GM12878 (cell line): ENCODE data around the gene AMMECR1. TPM values are rescaled to one million over a fixed set of nuclear protein-coding genes. Genes with fewer than 3 reads are reported as not detected.

Source experiments
- ATAC-seq: fragments of 200-7000 bp; cut with Tn5 transposase; 3 replicates; pipeline ENCODE4 v1.9.1; 2020; ENCODE audit warnings: mild to moderate bottlenecking, moderate library complexity
- BruUV-seq: library from RNA; stranded (reverse); fragments of 400-500 nt; replicated peaks from 2 replicates; lab custom pipeline; 2021; lab: Mats Ljungman, UMichigan
- CTCF ChIA-PET: fragments of 300-600 bp; sonication (Branson Sonifier 250); formaldehyde crosslinking; extraction: SDS; loops from one replicate; lab custom pipeline; 2021; ENCODE audit warnings: inconsistent platforms; lab: Yijun Ruan, JAX
- POLR2A ChIA-PET: fragments of 350-600 bp; formaldehyde crosslinking; extraction: SDS; loops from one replicate; lab custom pipeline; 2021; ENCODE audit warnings: inconsistent platforms; lab: Charles Lee
- RAD21 ChIA-PET: fragments of 300-600 bp; sonication (Branson Sonifier 250); formaldehyde crosslinking; loops from one replicate; lab custom pipeline; 2023; ENCODE audit warnings: antibody characterized with exemption; ENCODE audit not compliant: unreplicated experiment; lab: Charles Lee
- SMC1A ChIA-PET: fragments of 300-600 bp; sonication (Branson Sonifier 250); formaldehyde crosslinking; loops from one replicate; lab custom pipeline; 2023; ENCODE audit not compliant: unreplicated experiment, uncharacterized antibody; lab: Charles Lee
- DNase-seq: peaks from one replicate; pipeline ENCODE4 v3.0.0-alpha.2; 2011; ENCODE audit warnings: low read depth, low spot score
- FAIRE-seq: peaks from 3 replicates; lab custom pipeline; 2011; peaks lifted over from hg19 to GRCh38; lab: Jason Lieb, UNC
- H2AFZ ChIP-seq: 2 replicates; pipeline ENCODE4 v1.6.0; 2011; ENCODE audit warnings: low read depth, low read length, control low read depth; ENCODE audit not compliant: control insufficient read depth
- H3K27ac ChIP-seq: 2 replicates; pipeline ENCODE4 v1.5.1; 2011; ENCODE audit warnings: control low read depth; ENCODE audit not compliant: control insufficient read depth, insufficient read depth
- H3K27me3 ChIP-seq, 2 experiments: replicated peaks in 1 of 2; 2 replicates each; pipeline versions ENCODE4 v1.6.0 to v1.6.1; 2011; ENCODE audit warnings: low read length in 1 of 2; ENCODE audit not compliant: control insufficient read depth in 2 of 2, insufficient read depth in 2 of 2
- H3K36me3 ChIP-seq, 2 experiments: 2 replicates each; pipeline ENCODE4 v1.5.1; 2011; ENCODE audit warnings: low read length in 1 of 2; ENCODE audit not compliant: control insufficient read depth in 2 of 2, insufficient read depth in 2 of 2
- H3K4me1 ChIP-seq: 2 replicates; pipeline ENCODE4 v1.6.1; 2011; ENCODE audit warnings: mild to moderate bottlenecking, low read length, moderate library complexity, mixed read lengths; ENCODE audit not compliant: control insufficient read depth, insufficient read depth
- H3K4me2 ChIP-seq: 2 replicates; pipeline ENCODE4 v1.6.0; 2011; ENCODE audit warnings: control low read depth; ENCODE audit not compliant: control insufficient read depth, insufficient read depth
- H3K4me3 ChIP-seq: fragments of 200-600 bp; sonication (generic); 2 replicates; pipeline ENCODE4 v1.5.1; 2016
- H3K79me2 ChIP-seq: 2 replicates; pipeline ENCODE4 v1.6.0; 2011; ENCODE audit warnings: low read length; ENCODE audit not compliant: control insufficient read depth, insufficient read depth
- H3K9ac ChIP-seq: 2 replicates; pipeline ENCODE4 v1.8.0; 2011; ENCODE audit warnings: low read length, control low read depth, mixed read lengths; ENCODE audit not compliant: control insufficient read depth, insufficient read depth
- H3K9me3 ChIP-seq: replicated peaks from 3 replicates; pipeline ENCODE4 v1.5.1; 2011; ENCODE audit warnings: mild to moderate bottlenecking, low read length; ENCODE audit not compliant: control insufficient read depth, insufficient read depth
- H4K20me1 ChIP-seq: 2 replicates; pipeline ENCODE4 v1.6.0; 2011; ENCODE audit not compliant: control insufficient read depth, insufficient read depth
- CTCF ChIP-seq, 3 experiments: IDR thresholded peaks in 2 of 3; conservative IDR thresholded peaks in 1 of 3; 2 replicates each; pipeline ENCODE4 v1.5.1; 2011; ENCODE audit warnings: low read depth in 3 of 3, low read length in 3 of 3, mild to moderate bottlenecking in 3 of 3, control low read depth in 2 of 3, moderate library complexity in 2 of 3, inconsistent platforms in 1 of 3, mixed read lengths in 1 of 3; ENCODE audit not compliant: control insufficient read depth in 2 of 3, insufficient read depth in 1 of 3; ENCODE audit errors: extremely low read depth in 1 of 3
- E4F1 ChIP-seq: fragments of 450-650 bp; IDR thresholded peaks from 2 replicates; pipeline ENCODE4 v1.6.1; 2018; ENCODE audit warnings: borderline replicate concordance, mild to moderate bottlenecking; ENCODE audit not compliant: partially characterized antibody
- HDAC6 ChIP-seq: fragments of 200-600 bp; sonication (generic); IDR thresholded peaks from one replicate; pipeline ENCODE4 v1.8.0; 2017; ENCODE audit warnings: antibody characterized with exemption; ENCODE audit not compliant: unreplicated experiment
- SMAD5 ChIP-seq: IDR thresholded peaks from 2 replicates; pipeline ENCODE4 v1.6.1; 2016; ENCODE audit warnings: antibody characterized with exemption, low read depth
- YY1 ChIP-seq: IDR thresholded peaks from 2 replicates; pipeline ENCODE4 v1.6.1; 2011; ENCODE audit warnings: low read depth, mild to moderate bottlenecking, low read length
- ZBED1 ChIP-seq: IDR thresholded peaks from 2 replicates; pipeline ENCODE4 v1.6.1; 2016; ENCODE audit warnings: borderline replicate concordance
- WGBS: methylation state at CpG from one replicate; pipeline ENCODE4 v1.1.6; 2016; ENCODE audit warnings: low lambda C conversion rate; ENCODE audit not compliant: insufficient replicate concordance, insufficient coverage; ENCODE audit errors: missing lambda C conversion rate; 5-methylcytosine and 5-hydroxymethylcytosine counted together
- in situ Hi-C: fragments of 300-500 bp; cut with MboI; formaldehyde crosslinking; loops from 9 replicates; pipeline ENCODE4 v1.14.3; 2018; ENCODE audit warnings: mixed read lengths
- intact Hi-C: fragments of 100-400 bp; cut with micrococcal nuclease; formaldehyde crosslinking; loops from one replicate; pipeline ENCODE4 v1.14.2; 2022; ENCODE audit not compliant: unreplicated experiment
- polyA plus RNA-seq, 11 experiments: library from polyadenylated mRNA; depleted of rRNA in 4 of 11; unstranded in 6 of 11; stranded (reverse) in 5 of 11; fragments of >200 nt; fragmentation: Nextera tagmentation in 4 of 11; fragmentation: Illumina TruSeq in 1 of 11; extraction: Ambion mirVana in 4 of 11; extraction: Trizol in 1 of 11; gene quantifications; 1 replicate in 1 of 11; 2 replicates in 10 of 11; pipeline versions ENCODE4 v1.2.1 to v1.2.3, GENCODE V29; 2011 to 2016; ENCODE audit warnings: inconsistent platforms in 2 of 11, missing spikeins in 2 of 11, low read depth in 1 of 11
- total RNA-seq, 4 experiments: library from RNA; depleted of rRNA in 3 of 4; stranded (reverse); fragments of >200 nt in 3 of 4; fragmentation: Illumina TruSeq in 1 of 4; extraction: Trizol in 1 of 4; gene quantifications; 2 replicates each; pipeline versions ENCODE4 v1.2.1 to v1.2.3, GENCODE V29; 2013 to 2021

The AMMECR1 gene
- total and polyA plus RNA-seq, 10 of the 15 experiments (the other 5 are each of a cell fraction or from before 2014, with no cell fraction given), result 4.9 to 25.6 (median 10.7) TPM

GRCh38 chrX:110213183-110213582 lies 104.7 kb downstream of the AMMECR1 start:
- 48% methylated on average over 1 of the region's 1 CpG for WGBS
- CTCF ChIA-PET, result no interaction called here
- no peak overlapping the region for H3K9ac ChIP-seq
- no peaks in the 10 kb centered on the region for H4K20me1 ChIP-seq
- intact Hi-C loops, result no loop called here
- POLR2A ChIA-PET, result no interaction called here
- FAIRE-seq (no peak), ATAC-seq (no peak), DNase-seq (no peak)
- H3K4me2 ChIP-seq, result no peak overlapping the region
- BruUV-seq, result no TSS peak
- in situ Hi-C loops, result no loop called here
- H3K27me3 ChIP-seq, result no peaks in the 10 kb centered on the region
- RAD21 ChIA-PET, result no interaction called here
- no peak overlapping the region for H3K4me3 ChIP-seq
- H3K36me3 ChIP-seq, result no peaks in the 10 kb centered on the region
- no peaks in the 10 kb centered on the region for H3K4me1 ChIP-seq
- H3K27ac ChIP-seq, result no peak overlapping the region
- H3K9me3 ChIP-seq, result no peaks in the 10 kb centered on the region
- H2AFZ ChIP-seq, result no peak overlapping the region
- SMC1A ChIA-PET, result no interaction called here
- TF ChIP-seq E4F1 (no peak), HDAC6 (no peak), YY1 (no peak)
- H3K79me2 ChIP-seq, result no peaks in the 10 kb centered on the region

- RAD21 ChIA-PET, result no interaction called here
- H3K9me3 ChIP-seq, result no peaks in the 10 kb centered on the region
- H3K9ac ChIP-seq, result no peak overlapping the region
- H3K4me2 ChIP-seq, result no peak overlapping the region
- no peak overlapping the region for H2AFZ ChIP-seq
- 63% methylated on average over 3 of the region's 3 CpGs for WGBS
- in situ Hi-C loops (no loop called here), intact Hi-C loops (no loop called here)
- no peak overlapping the region for H3K27ac ChIP-seq
- POLR2A ChIA-PET, result no interaction called here
- H3K36me3 ChIP-seq, result no peaks in the 10 kb centered on the region
- H3K4me1 ChIP-seq, result no peaks in the 10 kb centered on the region
- DNase-seq (no peak), FAIRE-seq (no peak), ATAC-seq (no peak)
- TF ChIP-seq ZBED1, result no peak
- TF ChIP-seq CTCF (IDR thresholded peaks at IDR 0.05 in 2 of 3, conservative IDR thresholded peaks at IDR 0.05 in 1 of 3; ENCODE audit: control insufficient read depth in 2 of 3, extremely low read depth in 1 of 3, insufficient read depth in 1 of 3, low read depth in 3 of 3, low read length in 3 of 3), result peak in 1 of 3 experiments; percentile 18; a peak in 1 of 6 replicates
- no peak for TF ChIP-seq SMAD5
- H3K27me3 ChIP-seq, result no peaks in the 10 kb centered on the region
- BruUV-seq, result no TSS peak
- CTCF ChIA-PET, result no interaction called here
- no peak overlapping the region for H3K4me3 ChIP-seq
- H3K79me2 ChIP-seq, result no peaks in the 10 kb centered on the region
- SMC1A ChIA-PET, result no interaction called here
- no peaks in the 10 kb centered on the region for H4K20me1 ChIP-seq
Measured at GRCh38 chrX:110212299-110212698, 105.6 kb downstream of the AMMECR1 start.
